ENCODE data around the gene FNDC3A.
"Not testable (repeated sequence)": the region's sequence is repeated elsewhere in the genome, so short reads cannot be mapped to it uniquely, and the experiment has no call there.

The FNDC3A gene

GRCh38 chr13:49046002-49046401, 70.3 kb downstream of the FNDC3A start:
- DNase-seq: no peak

GRCh38 chr13:49046519-49046918, 70.8 kb downstream of the FNDC3A start:
- no peak for DNase-seq

- no peak for DNase-seq
Observed at GRCh38 chr13:49052813-49053212, 77.1 kb downstream of the FNDC3A start.

GRCh38 chr13:49053215-49053614, 77.5 kb downstream of the FNDC3A start:
- DNase-seq: no peak

- no peak for DNase-seq
Observed at GRCh38 chr13:49053906-49054305, 78.2 kb downstream of the FNDC3A start.

GRCh38 chr13:49055021-49055420, 79.3 kb downstream of the FNDC3A start:
- no peak for DNase-seq

GRCh38 chr13:49057176-49057575, 81.5 kb downstream of the FNDC3A start:
- no peak for DNase-seq

GRCh38 chr13:49058761-49059160, 83.0 kb downstream of the FNDC3A start:
- no peak for DNase-seq

GRCh38 chr13:49060678-49061387, 85.1 kb downstream of the FNDC3A start:
- no peak for DNase-seq

GRCh38 chr13:49061388-49061752, 85.7 kb downstream of the FNDC3A start:
- DNase-seq: not testable (repeated sequence)

- no peak for DNase-seq
Observed at GRCh38 chr13:49062297-49062896, 86.7 kb downstream of the FNDC3A start.

- no peak for DNase-seq
Observed at GRCh38 chr13:49063011-49063410, 87.3 kb downstream of the FNDC3A start.

- DNase-seq: no peak
Observed at GRCh38 chr13:49063497-49063896, 87.8 kb downstream of the FNDC3A start.

GRCh38 chr13:49064476-49064875, 88.8 kb downstream of the FNDC3A start:
- no peak for DNase-seq

- DNase-seq: no peak
Observed at GRCh38 chr13:49066856-49067255, 91.1 kb downstream of the FNDC3A start.

- DNase-seq: not testable (repeated sequence)
Observed at GRCh38 chr13:49068498-49068897, 92.8 kb downstream of the FNDC3A start.

GRCh38 chr13:49070021-49070420, 94.3 kb downstream of the FNDC3A start:
- not testable (repeated sequence) for DNase-seq

GRCh38 chr13:49071341-49071937, 95.7 kb downstream of the FNDC3A start:
- DNase-seq: no peak

GRCh38 chr13:49082653-49083536, 107.2 kb downstream of the FNDC3A start:
- DNase-seq: no peak

- no peak for DNase-seq
Observed at GRCh38 chr13:49084961-49085360, 109.2 kb downstream of the FNDC3A start.

- DNase-seq: no peak
Observed at GRCh38 chr13:49086722-49087121, 111.0 kb downstream of the FNDC3A start.

- no peak for DNase-seq
Observed at GRCh38 chr13:49093376-49093775, 117.7 kb downstream of the FNDC3A start.

GRCh38 chr13:49097374-49097773, 121.7 kb downstream of the FNDC3A start:
- no peak for DNase-seq

All from CD4-positive, alpha-beta T cell treated with Interleukin-17A for 4 hours (primary cell).